ENCODE data around the gene VSTM2B. TPM values are rescaled to one million over a fixed set of nuclear protein-coding genes. Genes with fewer than 3 reads are reported as not detected.

The VSTM2B gene
- total RNA-seq, 1 donor from 2014 or later: not detected

DNA sequence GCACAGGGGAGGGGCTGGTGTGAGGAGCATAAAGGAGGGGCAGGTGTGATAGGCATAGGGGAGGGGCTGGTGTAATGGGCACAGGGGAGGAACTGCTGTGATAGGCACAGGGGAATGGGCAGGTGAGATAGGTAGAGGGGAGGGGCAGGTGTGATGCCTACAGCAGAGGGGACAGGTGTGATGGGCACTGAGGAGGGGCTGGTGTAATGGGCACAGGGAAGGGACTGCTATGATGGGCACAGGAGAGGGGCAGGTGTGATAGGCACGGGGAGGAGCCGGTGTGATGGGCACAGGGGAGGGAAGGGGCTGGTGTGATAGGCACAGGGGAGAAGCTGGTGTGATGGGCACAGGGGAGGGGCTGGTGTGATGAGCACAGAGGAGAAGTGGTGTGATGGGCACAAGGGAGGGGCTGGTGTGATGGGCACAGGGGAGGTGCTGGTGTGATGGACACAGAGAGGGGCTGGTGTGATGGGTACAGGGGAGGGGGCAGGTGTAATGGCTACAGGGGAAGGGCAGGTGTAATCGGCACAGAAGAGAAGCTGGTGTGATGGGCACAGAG, 40.8 kb downstream of the VSTM2B start:
- DNase-seq (ENCODE audit: low read depth): no peak

DNA sequence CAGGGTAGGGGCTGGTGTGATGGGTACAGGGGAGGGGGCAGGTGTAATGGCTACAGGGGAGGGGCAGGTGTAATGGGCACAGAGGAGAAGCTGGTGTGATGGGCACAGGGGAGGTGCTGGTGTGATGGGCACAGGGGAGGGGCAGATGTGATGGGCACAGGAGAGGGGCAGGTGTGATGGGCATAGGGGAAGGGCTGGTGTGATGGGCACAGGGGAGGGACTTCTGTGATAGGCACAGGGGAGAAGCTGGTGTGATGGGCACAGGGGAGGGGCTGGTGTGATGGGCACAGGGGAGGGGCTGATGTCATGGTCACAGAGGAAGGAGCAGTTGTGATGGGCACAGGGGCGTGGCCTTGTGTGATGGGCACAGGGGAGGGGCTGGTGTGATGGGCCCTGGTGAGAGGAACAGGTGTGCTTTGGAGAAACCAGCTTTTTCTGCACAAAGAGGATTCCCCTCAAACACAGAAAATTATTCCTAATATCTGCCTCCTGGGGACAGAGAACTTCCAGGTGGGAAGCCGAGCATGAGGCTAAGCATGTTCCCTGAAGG, 41.6 kb downstream of the VSTM2B start:
- no peak for DNase-seq (ENCODE audit: low read depth)

DNA sequence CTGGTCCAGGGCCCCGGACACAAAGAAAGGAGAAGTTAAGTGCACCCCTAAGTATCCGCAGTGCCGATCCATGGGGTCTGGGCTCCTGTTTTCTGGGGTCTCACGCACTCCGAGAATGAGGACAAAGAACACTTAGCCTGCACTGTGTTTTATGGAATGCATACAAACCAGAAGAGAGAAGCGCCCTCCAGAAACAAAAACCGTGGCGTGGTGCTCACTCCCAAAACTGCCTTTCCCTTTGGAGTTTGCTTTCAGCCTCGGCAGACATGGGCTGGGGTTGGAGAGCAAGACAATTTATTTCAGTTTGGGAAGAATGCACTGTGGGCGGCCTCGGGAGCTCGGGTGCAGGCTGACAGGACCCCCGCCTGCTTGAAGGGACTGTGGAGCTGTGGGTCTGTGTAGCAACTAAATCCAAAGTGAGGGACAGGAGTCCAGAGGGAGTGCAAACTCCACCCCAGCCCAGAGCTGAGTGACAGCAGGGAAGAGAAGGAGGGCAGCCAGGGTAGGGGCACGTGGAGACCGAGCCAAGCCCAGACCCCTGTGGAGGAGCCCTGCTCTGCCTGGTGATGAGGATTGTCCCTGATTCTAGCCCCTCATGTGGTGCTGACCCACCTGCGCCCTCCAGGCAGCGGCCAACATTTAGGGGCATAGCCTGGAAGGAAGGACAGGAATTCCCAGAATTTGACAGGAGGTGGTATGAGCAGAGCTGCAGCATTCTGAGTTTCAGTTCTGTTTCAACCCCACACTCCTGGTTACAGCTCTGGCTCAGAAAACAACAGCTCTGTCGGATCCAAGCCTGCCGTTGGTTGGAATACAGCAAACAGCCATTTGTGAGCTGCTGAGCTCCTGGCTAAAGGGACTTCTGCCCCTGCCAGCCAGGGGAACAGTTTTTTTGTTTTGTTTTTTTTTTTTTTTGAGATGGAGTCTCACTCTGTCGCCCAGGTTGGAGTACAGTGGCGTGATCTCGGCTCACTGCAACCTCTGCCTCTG, 42.5 kb downstream of the VSTM2B start:
- DNase-seq (ENCODE audit: low read depth): no peak

DNA sequence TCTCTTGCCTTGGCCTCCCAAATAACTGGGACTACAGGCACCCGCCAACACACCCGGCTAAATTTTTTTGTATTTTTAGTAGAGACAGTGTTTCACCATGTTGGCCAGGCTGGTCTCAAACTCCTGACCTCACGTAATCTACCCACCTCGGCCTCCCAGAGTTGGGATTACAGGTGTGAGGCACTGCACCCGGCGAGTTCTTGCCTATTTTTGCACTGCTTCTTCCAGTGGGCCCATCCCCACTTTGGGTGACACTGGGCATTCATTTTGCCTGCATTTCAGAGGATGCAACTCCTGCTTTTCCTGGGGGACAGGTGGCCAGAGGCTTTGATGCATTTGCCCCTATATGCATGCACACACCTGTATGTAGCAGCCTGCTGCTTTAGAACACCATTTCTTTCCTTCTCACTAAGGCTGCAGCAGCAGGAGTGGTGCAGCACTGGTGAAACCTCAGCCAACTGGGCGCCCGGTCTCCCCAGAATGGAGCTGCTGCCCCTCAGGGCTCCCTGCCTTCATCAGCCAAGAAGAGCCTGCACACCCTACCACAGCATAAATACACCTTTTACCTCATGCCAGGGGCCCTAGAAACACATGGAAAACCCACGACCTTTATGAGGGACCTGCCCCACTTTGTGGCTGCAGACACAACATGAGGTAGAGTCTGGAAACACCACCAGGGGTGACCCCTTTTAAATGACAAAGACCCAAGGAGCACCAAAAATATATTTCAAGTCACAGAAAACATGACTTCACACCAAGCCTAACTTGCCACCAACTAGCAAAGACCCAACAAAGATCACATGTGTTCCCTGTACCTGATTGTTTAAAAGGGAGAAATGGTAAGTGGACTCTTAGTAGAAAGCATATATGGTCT, 43.5 kb downstream of the VSTM2B start:
- no peak for DNase-seq (ENCODE audit: low read depth)

GRCh38 chr19:29571181-29571580, 45.4 kb downstream of the VSTM2B start:
- DNase-seq (ENCODE audit: low read depth): no peak

GRCh38 chr19:29573486-29573885, 47.7 kb downstream of the VSTM2B start:
- DNase-seq (ENCODE audit: low read depth): no peak

GRCh38 chr19:29574510-29574909, 48.7 kb downstream of the VSTM2B start:
- no peak for DNase-seq (ENCODE audit: low read depth)

GRCh38 chr19:29576046-29576606, 50.3 kb downstream of the VSTM2B start:
- DNase-seq (ENCODE audit: low read depth): no peak

GRCh38 chr19:29576761-29577648, 51.2 kb downstream of the VSTM2B start:
- peak; percentile 6 for DNase-seq (ENCODE audit: low read depth)

- no peak for DNase-seq (ENCODE audit: low read depth)
Observed at GRCh38 chr19:29577649-29577963, 51.8 kb downstream of the VSTM2B start.

DNA sequence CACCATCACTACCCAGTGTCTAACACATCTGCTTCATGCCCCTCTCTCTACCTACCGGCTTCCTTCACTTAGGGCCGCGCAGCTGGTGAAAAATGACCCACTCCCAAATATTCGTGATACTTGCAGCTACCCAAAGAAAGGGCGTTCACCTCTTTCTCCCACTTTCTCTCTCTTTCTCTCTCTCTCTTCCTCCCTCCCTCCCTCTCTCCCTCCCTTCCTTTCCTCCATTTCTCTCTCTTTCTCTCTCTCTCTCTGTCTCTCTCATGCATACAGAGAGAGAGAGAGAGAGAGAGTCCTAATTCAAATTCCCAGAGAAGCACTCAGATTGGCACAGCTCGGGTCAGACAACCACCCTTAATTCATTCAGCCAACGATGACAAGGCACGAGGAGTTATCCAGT, 52.6 kb downstream of the VSTM2B start:
- DNase-seq (ENCODE audit: low read depth): no peak

DNA sequence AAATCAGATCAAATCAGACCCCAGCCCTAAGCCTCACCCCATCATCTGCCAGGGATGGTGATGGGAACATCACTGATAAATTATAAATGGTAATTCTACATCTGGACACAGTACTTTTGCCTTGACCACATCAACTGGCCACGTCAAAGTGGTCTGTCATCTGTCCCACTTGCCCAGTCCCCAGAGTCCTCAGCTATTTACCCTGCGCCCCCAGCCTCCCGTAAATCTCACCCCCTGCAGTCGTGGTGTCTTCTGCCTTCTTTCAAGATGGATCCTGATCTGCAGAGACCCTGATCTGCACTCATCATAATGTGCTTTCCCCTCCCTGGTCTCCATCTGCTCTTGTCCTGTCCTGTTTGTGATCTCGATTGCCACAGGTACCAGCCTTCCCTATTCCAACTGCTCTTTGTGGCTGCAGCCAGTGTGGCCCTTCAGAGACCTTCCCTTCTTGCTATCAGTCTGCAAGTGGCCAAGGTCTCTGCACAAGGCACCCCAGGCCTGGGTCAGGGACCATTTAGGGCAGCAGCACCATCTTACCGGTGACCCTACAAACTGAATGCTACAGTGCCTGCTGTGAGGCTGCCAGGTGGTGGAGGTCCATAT, 53.6 kb downstream of the VSTM2B start:
- no peak for DNase-seq (ENCODE audit: low read depth)

DNA sequence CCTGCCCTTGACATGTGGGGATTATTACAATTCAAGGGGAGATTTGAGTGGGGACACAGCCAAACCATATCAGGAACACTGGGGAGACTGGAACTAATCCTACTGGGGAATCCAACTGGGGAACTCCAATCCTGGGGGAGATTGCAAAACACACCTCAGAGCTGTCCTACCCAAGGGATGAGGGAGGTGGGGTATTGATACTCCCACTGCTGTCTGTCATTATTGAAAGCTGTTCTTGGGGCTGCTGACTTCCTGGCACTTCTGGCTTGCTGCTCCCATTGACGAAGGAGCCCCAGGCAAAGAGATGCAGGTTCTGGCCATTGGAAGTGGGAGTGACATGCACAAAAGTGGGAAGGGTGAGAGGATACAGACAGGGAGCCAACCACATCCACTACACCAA, 55.6 kb downstream of the VSTM2B start:
- no peak for DNase-seq (ENCODE audit: low read depth)

DNA sequence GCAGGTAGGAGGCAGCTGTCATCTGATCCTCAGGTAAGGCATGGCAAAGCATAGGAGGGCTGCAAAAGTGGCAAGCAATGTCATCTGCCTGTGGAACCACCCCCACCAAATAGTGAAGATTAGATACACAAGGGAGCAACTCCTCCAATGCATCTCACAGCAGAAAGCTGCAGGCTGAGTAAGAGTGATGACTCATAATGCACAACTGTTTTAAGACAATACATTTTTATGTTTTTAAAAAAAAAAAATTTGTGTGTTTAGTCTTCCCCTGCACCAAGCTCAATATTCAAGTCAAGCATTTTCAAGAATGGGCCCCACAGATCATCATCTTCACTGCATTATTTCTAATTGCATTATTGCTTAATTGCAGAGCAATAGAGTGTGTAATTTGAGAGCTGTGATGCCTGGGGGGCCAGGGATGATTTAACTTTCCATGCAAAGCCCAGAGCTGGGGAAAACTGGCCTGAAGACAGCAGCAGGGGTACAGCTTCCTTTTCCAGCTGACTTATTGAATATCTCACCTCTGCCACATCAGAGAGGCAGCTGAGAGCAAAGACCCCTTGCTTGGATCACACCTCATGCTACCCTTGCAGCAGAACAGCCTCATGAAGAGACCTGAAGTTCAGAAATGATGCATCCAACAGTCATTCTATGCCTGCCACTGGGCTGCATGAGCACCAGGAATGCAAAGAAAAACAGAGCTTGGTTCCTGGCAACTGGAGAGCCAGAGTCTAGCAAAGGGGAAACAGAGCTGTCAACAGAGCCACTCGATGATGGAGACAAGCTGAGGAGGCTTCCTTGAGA, 57.6 kb downstream of the VSTM2B start:
- no peak for DNase-seq (ENCODE audit: low read depth)

DNA sequence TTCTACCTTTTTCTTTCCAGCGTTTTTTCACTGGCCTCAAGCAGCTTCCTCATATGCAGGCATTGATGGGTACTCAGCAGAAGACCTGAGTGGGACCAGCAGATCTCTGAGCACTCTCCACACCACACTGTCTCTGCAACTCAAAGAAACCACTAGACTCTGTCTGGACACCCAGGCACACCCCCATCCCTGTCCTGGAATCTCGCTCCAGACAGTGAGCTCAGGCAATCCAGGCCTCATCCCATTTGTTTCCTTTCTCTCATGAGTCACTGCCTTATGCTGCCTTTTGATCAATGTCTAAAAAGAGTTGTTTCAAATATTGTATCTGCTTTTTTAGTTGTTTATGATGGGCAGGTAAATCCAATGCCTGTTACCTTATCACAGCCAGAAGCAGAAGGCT, 60.6 kb downstream of the VSTM2B start:
- DNase-seq (ENCODE audit: low read depth): no peak

GRCh38 chr19:29587059-29587458, 61.3 kb downstream of the VSTM2B start:
- no peak for DNase-seq (ENCODE audit: low read depth)

GRCh38 chr19:29587518-29587986, 61.8 kb downstream of the VSTM2B start:
- DNase-seq (ENCODE audit: low read depth): peak; percentile 30

GRCh38 chr19:29588095-29588494, 62.3 kb downstream of the VSTM2B start:
- DNase-seq (ENCODE audit: low read depth): no peak

DNA sequence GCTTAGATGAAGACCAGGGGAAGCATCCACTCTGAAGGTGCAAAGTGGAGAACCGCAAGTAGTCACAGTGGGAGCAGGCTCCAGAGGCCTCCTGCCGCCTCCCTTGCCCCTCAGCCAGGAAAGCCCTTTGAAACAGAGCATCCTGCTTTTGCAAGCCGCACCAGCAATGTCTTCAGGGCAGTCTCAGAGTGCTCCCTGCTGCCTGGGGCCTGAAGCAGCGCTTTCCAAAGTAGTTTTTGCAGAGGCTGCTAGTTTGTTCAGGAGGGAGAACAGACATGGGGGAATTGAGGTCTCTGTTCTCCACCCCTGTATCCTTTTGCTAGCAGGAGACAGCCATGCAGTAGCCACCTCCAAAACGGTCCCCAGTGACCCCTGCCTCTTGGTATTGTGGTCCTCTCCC, 64.5 kb downstream of the VSTM2B start:
- DNase-seq (ENCODE audit: low read depth): no peak
